Vagina (tissue), 2 donors: ENCODE measurements around the gene TMEM140. TPM values are rescaled to one million over a fixed set of nuclear protein-coding genes. Genes with fewer than 3 reads are reported as not detected.

Experiments used
- DNase-seq, 2 donors: peaks; one replicate each; pipeline ENCODE4 v3.0.0-alpha.2; 2017; ENCODE audit errors: extremely low spot score in 2 of 2
- H3K27ac ChIP-seq: fragments of 200-600 bp; sonication (generic); one replicate; pipeline ENCODE4 v1.5.1; 2019
- H3K27me3 ChIP-seq: fragments of 200-600 bp; sonication (generic); one replicate; pipeline ENCODE4 v1.5.1; 2019
- H3K36me3 ChIP-seq, 2 donors: fragments of 200-600 bp; sonication (generic); one replicate each; pipeline ENCODE4 v1.5.1; 2017 to 2019
- H3K4me1 ChIP-seq: fragments of 200-600 bp; sonication (generic); one replicate; pipeline ENCODE4 v1.5.1; 2019
- H3K4me3 ChIP-seq, 2 donors: fragments of 200-600 bp; sonication (generic); 1 replicate in 1 of 2; 2 replicates in 1 of 2; pipeline ENCODE4 v1.5.1; 2016 to 2019
- H3K9me3 ChIP-seq: fragments of 200-600 bp; sonication (generic); one replicate; pipeline ENCODE4 v1.5.1; 2019
- POLR2A ChIP-seq, 2 donors: fragments of 450-650 bp; IDR thresholded peaks; one replicate each; pipeline ENCODE4 v1.6.1; 2017; ENCODE audit warnings: antibody characterized with exemption in 2 of 2, mild to moderate bottlenecking in 2 of 2, moderate library complexity in 2 of 2
- POLR2AphosphoS5 ChIP-seq, 2 donors: sonication (generic); formaldehyde crosslinking; IDR thresholded peaks; one replicate each; pipeline ENCODE4 v1.9.0; 2017; ENCODE audit warnings: antibody characterized with exemption in 2 of 2, mild to moderate bottlenecking in 2 of 2, low read depth in 1 of 2; ENCODE audit not compliant: insufficient read depth in 1 of 2
- intact Hi-C: fragments of 100-400 bp; cut with DNase I; formaldehyde crosslinking; loops from one replicate; pipeline ENCODE4 v1.15.1; 2023
- total RNA-seq: library from RNA; depleted of rRNA; stranded (reverse); fragments of >200 nt; gene quantifications from one replicate; pipeline ENCODE4 v1.2.3, GENCODE V29; 2016
- TF ChIP-seq, protein P1 (sequence below), 3 experiments: fragments of 450-650 bp in 2 of 3; fragments of 200-600 bp in 1 of 3; sonication (generic) in 1 of 3; IDR thresholded peaks; one replicate each; pipeline ENCODE4 v1.5.1; 2017 to 2019; ENCODE audit warnings: antibody characterized with exemption in 3 of 3, mild to moderate bottlenecking in 2 of 3, moderate library complexity in 2 of 3

TMEM140 gene
- total RNA-seq, 1 donor from 2014 or later, result 20.4 TPM

DNA sequence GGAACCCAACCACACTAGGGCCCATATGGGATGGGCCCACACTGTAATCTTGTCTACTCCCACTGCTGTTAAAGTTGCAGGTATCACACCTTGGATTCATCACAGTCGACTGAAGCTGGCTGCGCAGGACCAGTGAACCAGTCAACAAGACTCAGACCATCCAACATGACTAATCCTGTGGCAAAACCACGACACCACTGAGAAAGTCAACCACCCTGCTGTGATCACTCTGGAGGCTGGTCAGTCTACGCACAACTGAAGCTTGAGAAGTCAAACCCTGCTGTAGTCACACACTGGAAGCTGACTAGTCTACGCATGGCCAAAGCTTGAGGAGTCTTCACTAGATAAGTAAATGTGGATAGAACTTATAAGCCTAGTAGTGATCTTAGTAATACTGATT lies 32.2 kb downstream of the TMEM140 start:
- peaks cover 8 to 40% of the 10 kb centered on the region in 2 donors for H3K36me3 ChIP-seq
- H3K27me3 ChIP-seq, result no peaks in the 10 kb centered on the region
- H3K4me1 ChIP-seq, result no peaks in the 10 kb centered on the region
- no peak overlapping the region for H3K27ac ChIP-seq
- TF ChIP-seq POLR2A (IDR thresholded peaks at IDR 0.05) (no peak), POLR2AphosphoS5 (IDR thresholded peaks at IDR 0.05; ENCODE audit: insufficient read depth in 1 of 2, low read depth in 1 of 2) (no peak)
- TF ChIP-seq, protein P1, sequence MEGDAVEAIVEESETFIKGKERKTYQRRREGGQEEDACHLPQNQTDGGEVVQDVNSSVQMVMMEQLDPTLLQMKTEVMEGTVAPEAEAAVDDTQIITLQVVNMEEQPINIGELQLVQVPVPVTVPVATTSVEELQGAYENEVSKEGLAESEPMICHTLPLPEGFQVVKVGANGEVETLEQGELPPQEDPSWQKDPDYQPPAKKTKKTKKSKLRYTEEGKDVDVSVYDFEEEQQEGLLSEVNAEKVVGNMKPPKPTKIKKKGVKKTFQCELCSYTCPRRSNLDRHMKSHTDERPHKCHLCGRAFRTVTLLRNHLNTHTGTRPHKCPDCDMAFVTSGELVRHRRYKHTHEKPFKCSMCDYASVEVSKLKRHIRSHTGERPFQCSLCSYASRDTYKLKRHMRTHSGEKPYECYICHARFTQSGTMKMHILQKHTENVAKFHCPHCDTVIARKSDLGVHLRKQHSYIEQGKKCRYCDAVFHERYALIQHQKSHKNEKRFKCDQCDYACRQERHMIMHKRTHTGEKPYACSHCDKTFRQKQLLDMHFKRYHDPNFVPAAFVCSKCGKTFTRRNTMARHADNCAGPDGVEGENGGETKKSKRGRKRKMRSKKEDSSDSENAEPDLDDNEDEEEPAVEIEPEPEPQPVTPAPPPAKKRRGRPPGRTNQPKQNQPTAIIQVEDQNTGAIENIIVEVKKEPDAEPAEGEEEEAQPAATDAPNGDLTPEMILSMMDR (IDR thresholded peaks at IDR 0.05), result no peak
- peaks cover 13% of the 10 kb centered on the region for H3K9me3 ChIP-seq
- no peak overlapping the region for H3K4me3 ChIP-seq
- intact Hi-C loops, result no loop called here
- no peak for DNase-seq

DNA sequence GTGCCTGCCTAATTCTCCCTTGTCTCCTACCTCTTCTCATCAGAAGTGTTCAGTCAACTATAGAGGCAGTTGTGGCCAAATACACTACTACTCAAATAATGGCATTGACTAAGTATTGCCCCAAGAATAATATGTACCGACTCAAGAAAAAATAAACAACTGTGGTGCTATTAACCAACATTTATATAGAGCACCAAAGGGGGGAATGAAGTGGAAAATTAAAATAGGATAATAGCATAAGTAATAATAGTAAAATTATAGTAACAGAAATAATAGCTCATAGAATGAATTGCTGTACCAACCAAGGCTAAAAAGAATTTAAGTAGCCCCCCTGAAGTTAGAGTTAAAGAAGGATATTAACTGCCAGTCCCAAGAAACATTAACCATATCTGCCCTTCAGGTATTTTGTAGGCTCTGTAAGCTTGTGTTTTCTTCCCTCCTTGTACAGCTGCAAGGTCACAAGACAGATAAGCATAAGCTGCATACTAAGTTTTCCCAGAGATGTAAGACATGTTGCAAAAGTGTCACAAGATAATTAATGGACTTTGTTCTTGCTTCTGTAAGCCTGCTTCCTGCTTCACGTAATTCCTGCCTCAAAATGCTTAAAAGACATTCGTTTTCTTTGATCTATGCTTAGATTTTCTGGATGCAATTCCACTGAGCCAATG lies 33.5 kb downstream of the TMEM140 start:
- Histone ChIP-seq H3K36me3 (peaks cover 16 to 53% of the 10 kb centered on the region in 2 donors), H3K4me3 (no peak overlapping the region), H3K4me1 (no peaks in the 10 kb centered on the region), H3K9me3 (peaks cover 13% of the 10 kb centered on the region), H3K27ac (no peak overlapping the region), H3K27me3 (no peaks in the 10 kb centered on the region)
- intact Hi-C loops, result no loop called here
- TF ChIP-seq POLR2A (IDR thresholded peaks at IDR 0.05) (no peak), POLR2AphosphoS5 (IDR thresholded peaks at IDR 0.05; ENCODE audit: insufficient read depth in 1 of 2, low read depth in 1 of 2) (no peak)
- TF ChIP-seq, protein P1 (IDR thresholded peaks at IDR 0.05), result no peak
- DNase-seq, result no peak

DNA sequence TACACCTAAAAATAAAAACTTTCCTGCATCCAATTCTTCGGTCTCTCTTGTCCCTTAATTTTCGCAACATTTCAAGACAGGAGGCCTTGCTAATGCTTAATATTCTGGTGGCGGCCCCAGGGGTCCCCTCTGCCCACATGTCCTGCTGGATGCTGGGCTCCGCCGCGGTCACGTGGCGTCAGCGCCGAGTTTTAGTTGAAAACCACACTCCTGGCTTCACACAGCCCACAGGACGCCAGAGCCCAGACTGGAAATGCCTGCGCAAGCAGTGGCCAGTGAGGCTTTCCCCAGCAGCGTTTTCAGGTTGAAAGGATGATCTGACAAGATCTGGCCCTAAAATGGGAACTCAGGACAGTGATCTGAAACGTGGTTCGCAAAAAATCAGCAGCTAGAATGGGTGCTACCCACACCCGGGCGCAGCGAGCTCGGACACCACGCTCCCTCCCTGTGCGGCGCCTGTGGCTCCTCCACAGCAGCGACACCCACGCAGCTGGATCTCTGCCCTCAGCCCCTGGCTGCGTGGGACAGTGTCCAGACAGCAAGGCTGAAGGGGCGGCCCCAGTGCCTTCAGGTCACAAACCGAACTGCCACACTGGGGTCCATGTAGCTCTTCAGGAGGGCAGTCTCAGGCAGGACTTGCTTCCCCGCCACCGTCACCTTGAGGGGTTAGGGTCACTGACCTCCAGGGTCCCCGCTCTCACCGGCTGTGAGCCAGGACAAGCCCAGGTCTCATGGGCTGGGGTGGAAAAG lies 34.2 kb downstream of the TMEM140 start:
- Histone ChIP-seq H3K4me1 (no peaks in the 10 kb centered on the region), H3K27ac (no peak overlapping the region), H3K4me3 (no peak overlapping the region), H3K36me3 (peaks cover 16 to 60% of the 10 kb centered on the region in 2 donors), H3K27me3 (no peaks in the 10 kb centered on the region), H3K9me3 (peaks cover 13% of the 10 kb centered on the region)
- intact Hi-C loops, result no loop called here
- peak in 1 of 2 donors; percentile 64 for DNase-seq
- TF ChIP-seq, protein P1 (IDR thresholded peaks at IDR 0.05), result no peak
- no peak for TF ChIP-seq POLR2AphosphoS5 (IDR thresholded peaks at IDR 0.05; ENCODE audit: insufficient read depth in 1 of 2, low read depth in 1 of 2)
- no peak for TF ChIP-seq POLR2A (IDR thresholded peaks at IDR 0.05)

DNA sequence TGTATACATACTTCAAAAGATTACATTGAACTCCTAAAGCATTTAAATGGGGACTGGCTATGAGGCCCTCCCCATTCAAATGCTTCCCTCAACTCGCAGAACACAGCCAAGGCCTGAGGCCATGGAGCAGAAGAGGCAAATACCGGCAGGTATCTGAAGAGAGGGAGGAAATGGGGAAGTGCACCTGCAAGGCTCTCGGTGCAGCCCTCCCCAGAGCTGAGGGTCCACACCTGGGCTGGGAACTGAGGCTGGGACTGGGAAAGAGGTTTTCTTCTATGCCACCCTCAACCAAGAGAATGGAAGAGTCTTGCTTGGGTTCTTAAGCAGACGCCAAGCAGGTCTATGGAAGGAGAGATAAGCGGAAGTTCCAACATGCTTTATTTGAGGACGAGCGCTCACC lies 35.6 kb downstream of the TMEM140 start:
- Histone ChIP-seq H3K27me3 (no peaks in the 10 kb centered on the region), H3K9me3 (peaks cover 13% of the 10 kb centered on the region), H3K27ac (no peak overlapping the region), H3K4me1 (no peaks in the 10 kb centered on the region), H3K4me3 (no peak overlapping the region), H3K36me3 (peaks cover 19 to 66% of the 10 kb centered on the region in 2 donors)
- TF ChIP-seq POLR2AphosphoS5 (IDR thresholded peaks at IDR 0.05; ENCODE audit: insufficient read depth in 1 of 2, low read depth in 1 of 2), result no peak
- no peak for TF ChIP-seq POLR2A (IDR thresholded peaks at IDR 0.05)
- TF ChIP-seq, protein P1 (IDR thresholded peaks at IDR 0.05), result no peak
- intact Hi-C loops, result no loop called here
- peak in 1 of 2 donors; percentile 20 for DNase-seq
